ENCODE data around the gene DCDC2C. TPM values are rescaled to one million over a fixed set of nuclear protein-coding genes. Genes with fewer than 3 reads are reported as not detected.

Gene DCDC2C
- total and polyA plus RNA-seq, 9 of the 15 experiments (the other 6 are each of a cell fraction or from before 2014, with no cell fraction given): not detected

DNA sequence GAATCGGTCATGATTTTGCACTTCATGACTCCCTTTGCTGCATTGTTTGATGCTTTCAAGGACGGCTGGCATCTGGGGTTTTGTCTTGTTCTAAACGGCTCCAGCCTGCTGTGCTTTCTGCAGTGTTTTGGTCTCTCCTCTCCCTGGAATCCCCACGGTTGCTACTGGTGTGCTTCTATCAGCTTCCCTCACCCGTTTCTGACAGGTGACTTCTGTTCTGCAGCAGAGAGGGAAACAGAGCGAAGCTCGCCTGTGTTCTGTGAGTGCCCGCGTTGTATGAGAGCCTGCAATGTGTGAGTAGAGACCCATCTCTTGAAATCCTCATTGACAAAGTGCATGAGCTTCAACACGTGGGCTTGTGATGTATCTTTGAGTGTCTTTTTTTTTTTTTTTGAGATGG, 102.8 kb downstream of the DCDC2C start:
- no peak overlapping the region for H3K4me3 ChIP-seq
- intact Hi-C loops (cut with micrococcal nuclease): no loop called here
- POLR2A ChIA-PET: interaction anchor here (0.7 kb wide), 1 partner anchor 26 kb away, joined by 4 read pairs; no protein-coding TSS in a partner anchor
- TF ChIP-seq PHB (CRISPR knock-in tag; IDR thresholded peaks at IDR 0.05): no peak
- TF ChIP-seq, protein P1, sequence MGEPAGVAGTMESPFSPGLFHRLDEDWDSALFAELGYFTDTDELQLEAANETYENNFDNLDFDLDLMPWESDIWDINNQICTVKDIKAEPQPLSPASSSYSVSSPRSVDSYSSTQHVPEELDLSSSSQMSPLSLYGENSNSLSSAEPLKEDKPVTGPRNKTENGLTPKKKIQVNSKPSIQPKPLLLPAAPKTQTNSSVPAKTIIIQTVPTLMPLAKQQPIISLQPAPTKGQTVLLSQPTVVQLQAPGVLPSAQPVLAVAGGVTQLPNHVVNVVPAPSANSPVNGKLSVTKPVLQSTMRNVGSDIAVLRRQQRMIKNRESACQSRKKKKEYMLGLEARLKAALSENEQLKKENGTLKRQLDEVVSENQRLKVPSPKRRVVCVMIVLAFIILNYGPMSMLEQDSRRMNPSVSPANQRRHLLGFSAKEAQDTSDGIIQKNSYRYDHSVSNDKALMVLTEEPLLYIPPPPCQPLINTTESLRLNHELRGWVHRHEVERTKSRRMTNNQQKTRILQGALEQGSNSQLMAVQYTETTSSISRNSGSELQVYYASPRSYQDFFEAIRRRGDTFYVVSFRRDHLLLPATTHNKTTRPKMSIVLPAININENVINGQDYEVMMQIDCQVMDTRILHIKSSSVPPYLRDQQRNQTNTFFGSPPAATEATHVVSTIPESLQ (CRISPR knock-in tag; IDR thresholded peaks at IDR 0.05): no peak
- TF ChIP-seq, protein P2, sequence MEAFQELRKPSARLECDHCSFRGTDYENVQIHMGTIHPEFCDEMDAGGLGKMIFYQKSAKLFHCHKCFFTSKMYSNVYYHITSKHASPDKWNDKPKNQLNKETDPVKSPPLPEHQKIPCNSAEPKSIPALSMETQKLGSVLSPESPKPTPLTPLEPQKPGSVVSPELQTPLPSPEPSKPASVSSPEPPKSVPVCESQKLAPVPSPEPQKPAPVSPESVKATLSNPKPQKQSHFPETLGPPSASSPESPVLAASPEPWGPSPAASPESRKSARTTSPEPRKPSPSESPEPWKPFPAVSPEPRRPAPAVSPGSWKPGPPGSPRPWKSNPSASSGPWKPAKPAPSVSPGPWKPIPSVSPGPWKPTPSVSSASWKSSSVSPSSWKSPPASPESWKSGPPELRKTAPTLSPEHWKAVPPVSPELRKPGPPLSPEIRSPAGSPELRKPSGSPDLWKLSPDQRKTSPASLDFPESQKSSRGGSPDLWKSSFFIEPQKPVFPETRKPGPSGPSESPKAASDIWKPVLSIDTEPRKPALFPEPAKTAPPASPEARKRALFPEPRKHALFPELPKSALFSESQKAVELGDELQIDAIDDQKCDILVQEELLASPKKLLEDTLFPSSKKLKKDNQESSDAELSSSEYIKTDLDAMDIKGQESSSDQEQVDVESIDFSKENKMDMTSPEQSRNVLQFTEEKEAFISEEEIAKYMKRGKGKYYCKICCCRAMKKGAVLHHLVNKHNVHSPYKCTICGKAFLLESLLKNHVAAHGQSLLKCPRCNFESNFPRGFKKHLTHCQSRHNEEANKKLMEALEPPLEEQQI (IDR thresholded peaks at IDR 0.05): no peak
- TF ChIP-seq HNRNPLL (IDR thresholded peaks at IDR 0.05; ENCODE audit: low read depth, low read length, poor library complexity, severe bottlenecking): no peak
- TF ChIP-seq, protein P3, sequence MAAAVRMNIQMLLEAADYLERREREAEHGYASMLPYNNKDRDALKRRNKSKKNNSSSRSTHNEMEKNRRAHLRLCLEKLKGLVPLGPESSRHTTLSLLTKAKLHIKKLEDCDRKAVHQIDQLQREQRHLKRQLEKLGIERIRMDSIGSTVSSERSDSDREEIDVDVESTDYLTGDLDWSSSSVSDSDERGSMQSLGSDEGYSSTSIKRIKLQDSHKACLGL (CRISPR knock-in tag; IDR thresholded peaks at IDR 0.05; ENCODE audit: borderline replicate concordance, poor library complexity, severe bottlenecking): no peak
- TF ChIP-seq ARID4B (CRISPR knock-in tag; IDR thresholded peaks at IDR 0.05): no peak
- TF ChIP-seq KDM5B (IDR thresholded peaks at IDR 0.05; ENCODE audit: insufficient replicate concordance, low read depth, low read length): no peak
- TF ChIP-seq ZZZ3 (IDR thresholded peaks at IDR 0.05): no peak
- TF ChIP-seq SLC30A9 (CRISPR knock-in tag; IDR thresholded peaks at IDR 0.05): no peak
- no peak for TF ChIP-seq THRA (IDR thresholded peaks at IDR 0.05)
- TF ChIP-seq ZNF263 (CRISPR knock-in tag; IDR thresholded peaks at IDR 0.05; ENCODE audit: borderline replicate concordance): no peak

More for the DNA sequence above, 102.8 kb downstream of the DCDC2C start:
- no peaks in the 10 kb centered on the region for H3K9me1 ChIP-seq (ENCODE audit: control insufficient read depth, insufficient read depth, low read length)
- no peaks in the 10 kb centered on the region for H3K36me3 ChIP-seq (ENCODE audit: control insufficient read depth, insufficient read depth, low read length)
- no peak overlapping the region for H2AFZ ChIP-seq (ENCODE audit: low read depth, low read length)
- no peaks in the 10 kb centered on the region for H3K4me1 ChIP-seq (replicated peaks in 1 of 2; ENCODE audit: control insufficient read depth in 2 of 2, insufficient read depth in 2 of 2, low read length in 2 of 2)
- H3K27me3 ChIP-seq (ENCODE audit: control insufficient read depth in 2 of 2, insufficient read depth in 2 of 2, low read length in 2 of 2): no peaks in the 10 kb centered on the region
- CTCF ChIA-PET (ENCODE audit: low intra/inter-chr PET ratio): no interaction called here
- no peaks in the 10 kb centered on the region for H3K79me2 ChIP-seq (ENCODE audit: control insufficient read depth, insufficient read depth, low read length)
- FAIRE-seq (no peak), ATAC-seq (no peak), DNase-seq (ENCODE audit: extremely low read depth in 1 of 4, low spot score in 3 of 4) (no peak)
- no peak overlapping the region for H3K4me2 ChIP-seq (ENCODE audit: insufficient read depth, low read length)
- BruUV-seq (replicated peaks): no TSS peak
- 0% methylated on average over 10 of the region's 10 CpGs for WGBS (ENCODE audit: insufficient coverage, low coverage, missing lambda C conversion rate)
- H3K9ac ChIP-seq (ENCODE audit: insufficient read depth in 1 of 2, low read depth in 2 of 2, low read length in 2 of 2): no peak overlapping the region
- H3K9me3 ChIP-seq (replicated peaks; ENCODE audit: control insufficient read depth, insufficient read depth, low read depth, low read length): no peaks in the 10 kb centered on the region
- H3K27ac ChIP-seq (ENCODE audit: extremely low read depth, low read depth, low read length): no peak overlapping the region
- no peaks in the 10 kb centered on the region for H4K20me1 ChIP-seq (replicated peaks; ENCODE audit: control insufficient read depth, insufficient read depth, low read length)
- in situ Hi-C loops (cut with MboI): no loop called here
